Measurements from ENCODE around the gene RTP1.

GRCh38 chr3:187167777-187168176 lies 29.5 kb upstream of the RTP1 start:
- TF ChIP-seq CTCF (IDR thresholded peaks at IDR 0.05) = no peak
- no peak for TF ChIP-seq POLR2AphosphoS5 (IDR thresholded peaks at IDR 0.05)
- TF ChIP-seq POLR2A (IDR thresholded peaks at IDR 0.05) = no peak

All from upper lobe of left lung (tissue), 4 donors.